GM23338 (cell line): ENCODE measurements around the gene ZPR1. TPM values are rescaled to one million over a fixed set of nuclear protein-coding genes. Genes with fewer than 3 reads are reported as not detected.

Experiments used
- ATAC-seq: fragments of 200-7000 bp; cut with Tn5 transposase; 3 replicates; pipeline ENCODE4 v1.9.1; 2020
- DNase-seq: peaks from one replicate; pipeline ENCODE4 v3.0.0-alpha.2; 2015; ENCODE audit warnings: low spot score
- H2AFZ ChIP-seq: fragments of 200-600 bp; sonication (generic); 2 replicates; pipeline ENCODE4 v1.8.0; 2016; ENCODE audit warnings: antibody characterized with exemption, mild to moderate bottlenecking, moderate library complexity
- H3F3A ChIP-seq: fragments of 200-600 bp; sonication (generic); replicated peaks from 2 replicates; pipeline ENCODE4 v1.8.0; 2017; ENCODE audit warnings: antibody characterized with exemption, mixed run types, low read depth
- H3K27ac ChIP-seq: fragments of 200-600 bp; sonication (generic); 2 replicates; pipeline ENCODE4 v1.6.1; 2016; ENCODE audit warnings: low read depth
- H3K27me3 ChIP-seq: fragments of 200-600 bp; sonication (generic); 2 replicates; pipeline ENCODE4 v1.8.0; 2016; ENCODE audit warnings: mild to moderate bottlenecking, mixed run types, moderate library complexity; ENCODE audit not compliant: insufficient read depth
- H3K36me3 ChIP-seq: fragments of 200-600 bp; sonication (generic); 2 replicates; pipeline ENCODE4 v1.8.0; 2016; ENCODE audit warnings: mild to moderate bottlenecking; ENCODE audit not compliant: insufficient read depth
- H3K4me1 ChIP-seq: fragments of 200-600 bp; sonication (generic); 2 replicates; pipeline ENCODE4 v1.8.0; 2016; ENCODE audit warnings: mild to moderate bottlenecking, moderate library complexity; ENCODE audit not compliant: insufficient read depth
- H3K4me2 ChIP-seq: fragments of 200-600 bp; sonication (generic); 2 replicates; pipeline ENCODE4 v1.7.1; 2017; ENCODE audit warnings: mixed run types
- H3K4me3 ChIP-seq: fragments of 200-600 bp; sonication (generic); 2 replicates; pipeline ENCODE4 v1.6.1; 2016; ENCODE audit warnings: mixed run types
- H3K79me2 ChIP-seq: fragments of 200-600 bp; sonication (generic); replicated peaks from 2 replicates; pipeline ENCODE4 v1.8.0; 2017; ENCODE audit warnings: mild to moderate bottlenecking; ENCODE audit not compliant: insufficient read depth
- H3K9me2 ChIP-seq: fragments of 200-600 bp; sonication (generic); 2 replicates; pipeline ENCODE4 v1.8.0; 2017; ENCODE audit not compliant: insufficient read depth
- H4K20me1 ChIP-seq: fragments of 200-600 bp; sonication (generic); replicated peaks from 2 replicates; pipeline ENCODE4 v1.8.0; 2017; ENCODE audit warnings: mild to moderate bottlenecking; ENCODE audit not compliant: insufficient read depth
- H3K27ac Mint-ChIP-seq: 2 replicates; pipeline ENCODE4 v1.8.0; 2020; ENCODE audit warnings: inconsistent platforms, mild to moderate bottlenecking, moderate library complexity, mixed read lengths
- H3K27me3 Mint-ChIP-seq: 3 replicates; pipeline ENCODE4 v1.8.0; 2022; ENCODE audit warnings: low read depth, mild to moderate bottlenecking, moderate library complexity, mixed read lengths, inconsistent platforms; ENCODE audit not compliant: insufficient read depth, poor library complexity
- H3K36me3 Mint-ChIP-seq: 3 replicates; pipeline ENCODE4 v1.8.0; 2021; ENCODE audit warnings: low read depth, mild to moderate bottlenecking, inconsistent platforms, moderate library complexity, mixed read lengths
- H3K4me1 Mint-ChIP-seq: 3 replicates; pipeline ENCODE4 v1.8.0; 2020; ENCODE audit warnings: mild to moderate bottlenecking, inconsistent platforms, mixed read lengths
- H3K4me3 Mint-ChIP-seq: 3 replicates; pipeline ENCODE4 v1.8.0; 2021; ENCODE audit warnings: moderate library complexity, mild to moderate bottlenecking, inconsistent platforms, mixed read lengths
- H3K9me3 Mint-ChIP-seq: 3 replicates; pipeline ENCODE4 v1.8.0; 2020; ENCODE audit warnings: moderate library complexity, mild to moderate bottlenecking, inconsistent platforms, mixed read lengths
- EZH2phosphoT487 ChIP-seq: fragments of 200-600 bp; sonication (generic); IDR thresholded peaks from one replicate; pipeline ENCODE4 v1.8.1; 2018; ENCODE audit warnings: antibody characterized with exemption; ENCODE audit not compliant: unreplicated experiment
- JUNB ChIP-seq: IDR thresholded peaks from one replicate; pipeline ENCODE4 v1.6.1; 2016; ENCODE audit warnings: antibody characterized with exemption; ENCODE audit not compliant: unreplicated experiment
- NANOG ChIP-seq: IDR thresholded peaks from 2 replicates; pipeline ENCODE4 v1.6.1; 2016; ENCODE audit warnings: antibody characterized with exemption, borderline replicate concordance
- POLR2AphosphoS5 ChIP-seq: IDR thresholded peaks from 2 replicates; pipeline ENCODE4 v1.6.1; 2016; ENCODE audit warnings: antibody characterized with exemption, low read depth
- ZNF331 ChIP-seq: fragments of 250-450 bp; sonication (Bioruptor Pico); IDR thresholded peaks from 2 replicates; pipeline ENCODE4 v1.5.0; 2020; ENCODE audit warnings: low read depth, mild to moderate bottlenecking, moderate library complexity
- polyA plus RNA-seq: library from polyadenylated mRNA; unstranded; fragments of >200 nt; fragmentation: Nextera tagmentation; extraction: Ambion mirVana; gene quantifications from 2 replicates; pipeline ENCODE4 v1.2.1, GENCODE V29; 2016
- total RNA-seq: library from RNA; depleted of rRNA; stranded (reverse); fragments of >200 nt; shearing (Covaris generic); gene quantifications from 2 replicates; pipeline ENCODE4 v1.2.3, GENCODE V29; 2014
- TF ChIP-seq, protein P1 (sequence below): fragments of 250-450 bp; sonication (Bioruptor Pico); IDR thresholded peaks from 2 replicates; pipeline ENCODE4 v1.5.0; 2020; ENCODE audit warnings: mild to moderate bottlenecking, moderate library complexity

ZPR1 gene
- total and polyA plus RNA-seq, 2 experiments from 2014 or later, result 55.4 to 96.7 TPM

DNA sequence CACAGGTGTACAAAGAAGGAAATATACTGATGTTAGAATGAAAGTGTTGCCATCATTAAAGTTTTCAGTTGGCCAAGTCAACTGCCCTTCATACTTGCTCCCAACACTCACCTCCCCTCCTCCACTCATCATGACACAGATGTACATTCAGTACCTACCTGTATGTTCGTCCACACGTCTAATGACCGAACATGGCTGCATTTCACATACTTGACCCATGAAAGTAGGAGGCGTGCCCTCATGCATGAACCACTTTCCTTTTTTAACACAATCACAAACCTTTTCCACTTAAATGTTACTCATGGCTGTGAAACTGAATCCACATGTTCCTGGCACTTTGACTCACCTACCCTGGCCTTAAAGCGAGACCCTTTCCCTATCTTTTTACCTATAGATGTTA, 11.8 kb downstream of the ZPR1 start (continued):
- TF ChIP-seq, protein P1, sequence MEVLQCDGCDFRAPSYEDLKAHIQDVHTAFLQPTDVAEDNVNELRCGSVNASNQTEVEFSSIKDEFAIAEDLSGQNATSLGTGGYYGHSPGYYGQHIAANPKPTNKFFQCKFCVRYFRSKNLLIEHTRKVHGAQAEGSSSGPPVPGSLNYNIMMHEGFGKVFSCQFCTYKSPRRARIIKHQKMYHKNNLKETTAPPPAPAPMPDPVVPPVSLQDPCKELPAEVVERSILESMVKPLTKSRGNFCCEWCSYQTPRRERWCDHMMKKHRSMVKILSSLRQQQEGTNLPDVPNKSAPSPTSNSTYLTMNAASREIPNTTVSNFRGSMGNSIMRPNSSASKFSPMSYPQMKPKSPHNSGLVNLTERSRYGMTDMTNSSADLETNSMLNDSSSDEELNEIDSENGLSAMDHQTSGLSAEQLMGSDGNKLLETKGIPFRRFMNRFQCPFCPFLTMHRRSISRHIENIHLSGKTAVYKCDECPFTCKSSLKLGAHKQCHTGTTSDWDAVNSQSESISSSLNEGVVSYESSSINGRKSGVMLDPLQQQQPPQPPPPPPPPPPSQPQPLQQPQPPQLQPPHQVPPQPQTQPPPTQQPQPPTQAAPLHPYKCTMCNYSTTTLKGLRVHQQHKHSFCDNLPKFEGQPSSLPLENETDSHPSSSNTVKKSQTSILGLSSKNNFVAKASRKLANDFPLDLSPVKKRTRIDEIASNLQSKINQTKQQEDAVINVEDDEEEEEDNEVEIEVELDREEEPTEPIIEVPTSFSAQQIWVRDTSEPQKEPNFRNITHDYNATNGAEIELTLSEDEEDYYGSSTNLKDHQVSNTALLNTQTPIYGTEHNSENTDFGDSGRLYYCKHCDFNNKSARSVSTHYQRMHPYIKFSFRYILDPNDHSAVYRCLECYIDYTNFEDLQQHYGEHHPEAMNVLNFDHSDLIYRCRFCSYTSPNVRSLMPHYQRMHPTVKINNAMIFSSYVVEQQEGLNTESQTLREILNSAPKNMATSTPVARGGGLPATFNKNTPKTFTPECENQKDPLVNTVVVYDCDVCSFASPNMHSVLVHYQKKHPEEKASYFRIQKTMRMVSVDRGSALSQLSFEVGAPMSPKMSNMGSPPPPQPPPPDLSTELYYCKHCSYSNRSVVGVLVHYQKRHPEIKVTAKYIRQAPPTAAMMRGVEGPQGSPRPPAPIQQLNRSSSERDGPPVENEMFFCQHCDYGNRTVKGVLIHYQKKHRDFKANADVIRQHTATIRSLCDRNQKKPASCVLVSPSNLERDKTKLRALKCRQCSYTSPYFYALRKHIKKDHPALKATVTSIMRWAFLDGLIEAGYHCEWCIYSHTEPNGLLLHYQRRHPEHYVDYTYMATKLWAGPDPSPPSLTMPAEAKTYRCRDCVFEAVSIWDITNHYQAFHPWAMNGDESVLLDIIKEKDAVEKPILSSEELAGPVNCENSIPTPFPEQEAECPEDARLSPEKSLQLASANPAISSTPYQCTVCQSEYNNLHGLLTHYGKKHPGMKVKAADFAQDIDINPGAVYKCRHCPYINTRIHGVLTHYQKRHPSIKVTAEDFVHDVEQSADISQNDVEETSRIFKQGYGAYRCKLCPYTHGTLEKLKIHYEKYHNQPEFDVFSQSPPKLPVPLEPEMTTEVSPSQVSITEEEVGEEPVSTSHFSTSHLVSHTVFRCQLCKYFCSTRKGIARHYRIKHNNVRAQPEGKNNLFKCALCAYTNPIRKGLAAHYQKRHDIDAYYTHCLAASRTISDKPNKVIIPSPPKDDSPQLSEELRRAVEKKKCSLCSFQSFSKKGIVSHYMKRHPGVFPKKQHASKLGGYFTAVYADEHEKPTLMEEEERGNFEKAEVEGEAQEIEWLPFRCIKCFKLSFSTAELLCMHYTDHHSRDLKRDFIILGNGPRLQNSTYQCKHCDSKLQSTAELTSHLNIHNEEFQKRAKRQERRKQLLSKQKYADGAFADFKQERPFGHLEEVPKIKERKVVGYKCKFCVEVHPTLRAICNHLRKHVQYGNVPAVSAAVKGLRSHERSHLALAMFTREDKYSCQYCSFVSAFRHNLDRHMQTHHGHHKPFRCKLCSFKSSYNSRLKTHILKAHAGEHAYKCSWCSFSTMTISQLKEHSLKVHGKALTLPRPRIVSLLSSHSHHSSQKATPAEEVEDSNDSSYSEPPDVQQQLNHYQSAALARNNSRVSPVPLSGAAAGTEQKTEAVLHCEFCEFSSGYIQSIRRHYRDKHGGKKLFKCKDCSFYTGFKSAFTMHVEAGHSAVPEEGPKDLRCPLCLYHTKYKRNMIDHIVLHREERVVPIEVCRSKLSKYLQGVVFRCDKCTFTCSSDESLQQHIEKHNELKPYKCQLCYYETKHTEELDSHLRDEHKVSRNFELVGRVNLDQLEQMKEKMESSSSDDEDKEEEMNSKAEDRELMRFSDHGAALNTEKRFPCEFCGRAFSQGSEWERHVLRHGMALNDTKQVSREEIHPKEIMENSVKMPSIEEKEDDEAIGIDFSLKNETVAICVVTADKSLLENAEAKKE (CRISPR knock-in tag), result no peak
- TF ChIP-seq ZNF331 (CRISPR knock-in tag) (no peak), EZH2phosphoT487 (no peak)

DNA sequence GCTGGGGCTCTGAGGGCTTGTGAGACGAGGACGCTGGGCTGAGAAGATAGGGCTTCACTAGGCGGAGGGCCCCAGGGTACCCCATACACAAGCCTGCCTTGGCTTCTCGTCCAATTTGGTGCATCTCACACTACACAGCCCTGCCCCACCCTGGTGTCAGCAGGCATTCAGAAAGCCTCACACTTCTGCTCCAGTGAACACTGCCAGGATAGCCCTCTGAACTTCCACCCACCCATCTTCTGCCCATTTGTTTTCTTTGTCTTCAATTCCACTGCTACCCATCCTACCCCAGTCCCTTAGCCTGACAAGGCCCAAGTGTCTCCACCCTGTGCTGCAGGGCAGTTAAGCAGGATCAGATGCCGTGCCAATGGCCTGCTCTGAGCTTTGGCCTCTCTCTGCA, 13.2 kb downstream of the ZPR1 start:
- ATAC-seq, result no peak
- Mint-ChIP-seq H3K4me1 (peaks cover 20% of the 10 kb centered on the region), H3K27ac (no peak overlapping the region), H3K36me3 (peaks cover 45% of the 10 kb centered on the region), H3K9me3 (no peaks in the 10 kb centered on the region), H3K4me3 (no peak overlapping the region), H3K27me3 (peaks cover 4% of the 10 kb centered on the region)
- no peaks in the 10 kb centered on the region for H3K27me3 ChIP-seq
- H3F3A ChIP-seq, result 0 out of 2 replicates have a peak, but pooled peaks cover 5% of the 10 kb centered on the region
- H3K79me2 ChIP-seq, result peaks cover 23% of the 10 kb centered on the region
- H3K27ac ChIP-seq, result no peak overlapping the region
- DNase-seq, result peak; percentile 2
- no peak overlapping the region; the same call in 1 of the 2 replicates for H3K4me3 ChIP-seq
- H4K20me1 ChIP-seq, result peaks cover 8% of the 10 kb centered on the region; the same call in 1 of the 2 replicates
- H3K36me3 ChIP-seq, result peaks cover 18% of the 10 kb centered on the region
- H3K9me2 ChIP-seq, result no peaks in the 10 kb centered on the region
- H2AFZ ChIP-seq, result no peak overlapping the region
- H3K4me1 ChIP-seq, result peaks cover 20% of the 10 kb centered on the region
- H3K4me2 ChIP-seq, result no peak overlapping the region
- TF ChIP-seq POLR2AphosphoS5 (no peak; the same call in 1 of the 2 replicates), JUNB (no peak), NANOG (no peak)
- TF ChIP-seq, protein P1 (CRISPR knock-in tag), result no peak
